Neural cell (in vitro differentiated cells): ENCODE measurements around the gene DDX56. TPM values are rescaled to one million over a fixed set of nuclear protein-coding genes. Genes with fewer than 3 reads are reported as not detected.

Experiments used
- H2AFZ ChIP-seq: fragments of 200-600, 300-800 bp; sonication (generic), shearing (Covaris generic); 2 replicates; pipeline ENCODE4 v1.6.0; 2014; ENCODE audit warnings: low read depth, mild to moderate bottlenecking, antibody characterized with exemption, low read length, moderate library complexity
- H3F3A ChIP-seq: fragments of 200-600 bp; shearing (Covaris generic); 2 replicates; pipeline ENCODE4 v1.6.1; 2016; ENCODE audit warnings: mild to moderate bottlenecking, moderate library complexity, mixed read lengths, antibody characterized with exemption, low read length; ENCODE audit not compliant: insufficient read depth, poor library complexity, severe bottlenecking
- H3K27ac ChIP-seq: fragments of 200-600, 300-800 bp; sonication (generic), shearing (Covaris generic); 2 replicates; pipeline ENCODE4 v1.5.1; 2014; ENCODE audit warnings: mild to moderate bottlenecking, low read length, moderate library complexity
- H3K27me3 ChIP-seq: fragments of 300-800, 200-600 bp; sonication (generic), shearing (Covaris generic); 2 replicates; pipeline ENCODE4 v1.6.0; 2014; ENCODE audit warnings: mild to moderate bottlenecking, low read depth, low read length, moderate library complexity; ENCODE audit not compliant: insufficient read depth
- H3K36me3 ChIP-seq: fragments of 300-800, 200-600 bp; sonication (generic), shearing (Covaris generic); 2 replicates; pipeline ENCODE4 v1.5.1; 2014; ENCODE audit warnings: mild to moderate bottlenecking, antibody characterized with exemption, low read length, moderate library complexity; ENCODE audit not compliant: insufficient read depth
- H3K4me2 ChIP-seq: fragments of 300-800, 200-600 bp; sonication (generic), shearing (Covaris generic); 2 replicates; pipeline ENCODE4 v1.6.0; 2014; ENCODE audit warnings: mild to moderate bottlenecking, low read length
- H3K4me3 ChIP-seq: fragments of 300-800, 200-600 bp; sonication (generic), shearing (Covaris generic); 2 replicates; pipeline ENCODE4 v1.5.1; 2014; ENCODE audit warnings: mild to moderate bottlenecking, low read length, moderate library complexity
- H3K79me2 ChIP-seq: fragments of 200-600 bp; shearing (Covaris generic); replicated peaks from 2 replicates; pipeline ENCODE4 v1.6.0; 2014; ENCODE audit warnings: mild to moderate bottlenecking, low read length, moderate library complexity; ENCODE audit not compliant: insufficient read depth
- H3K9ac ChIP-seq: fragments of 300-800, 200-600 bp; sonication (generic), shearing (Covaris generic); 2 replicates; pipeline ENCODE4 v1.6.1; 2016; ENCODE audit warnings: mild to moderate bottlenecking, low read length, mixed read lengths
- H3K9me2 ChIP-seq: fragments of 200-600 bp; shearing (Covaris generic); 2 replicates; pipeline ENCODE4 v1.6.1; 2016; ENCODE audit warnings: mild to moderate bottlenecking, low read length, mixed read lengths; ENCODE audit not compliant: insufficient read depth
- H3K9me3 ChIP-seq: fragments of 200-600, 300-800 bp; sonication (generic), shearing (Covaris generic); 2 replicates; pipeline ENCODE4 v1.6.1; 2016; ENCODE audit warnings: mild to moderate bottlenecking, mixed run types, low read length, moderate library complexity, mixed read lengths
- H4K20me1 ChIP-seq: fragments of 200-600 bp; shearing (Covaris generic); 2 replicates; pipeline ENCODE4 v1.6.1; 2016; ENCODE audit warnings: mild to moderate bottlenecking, mixed run types; ENCODE audit not compliant: insufficient read depth
- EP300 ChIP-seq: fragments of 450-650 bp; conservative IDR thresholded peaks from 2 replicates; pipeline ENCODE4 v1.6.1; 2014; ENCODE audit warnings: antibody characterized with exemption, mild to moderate bottlenecking, moderate library complexity; ENCODE audit not compliant: poor library complexity, severe bottlenecking
- EZH2 ChIP-seq: fragments of 200-600, 300-800 bp; shearing (Covaris generic), sonication (generic); IDR thresholded peaks from 2 replicates; pipeline ENCODE4 v1.6.1; 2014; ENCODE audit warnings: antibody characterized with exemption, low read length, borderline replicate concordance, mild to moderate bottlenecking; ENCODE audit not compliant: insufficient read depth, poor library complexity, severe bottlenecking
- MXI1 ChIP-seq: fragments of 450-650 bp; conservative IDR thresholded peaks from 2 replicates; pipeline ENCODE4 v1.6.1; 2014; ENCODE audit warnings: antibody characterized with exemption, mild to moderate bottlenecking; ENCODE audit not compliant: poor library complexity, severe bottlenecking
- POLR2AphosphoS5 ChIP-seq: IDR thresholded peaks from 2 replicates; pipeline ENCODE4 v1.6.1; 2012
- RAD21 ChIP-seq: fragments of 450-650 bp; conservative IDR thresholded peaks from 2 replicates; pipeline ENCODE4 v1.6.1; 2014; ENCODE audit warnings: antibody characterized with exemption, mild to moderate bottlenecking, moderate library complexity
- SMC3 ChIP-seq: fragments of 450-650 bp; conservative IDR thresholded peaks from 2 replicates; pipeline ENCODE4 v1.6.1; 2014; ENCODE audit warnings: antibody characterized with exemption, mild to moderate bottlenecking, moderate library complexity; ENCODE audit not compliant: poor library complexity
- TAF1 ChIP-seq: IDR thresholded peaks from 2 replicates; pipeline ENCODE4 v1.6.1; 2012; ENCODE audit warnings: low read depth
- polyA plus RNA-seq: library from polyadenylated mRNA; depleted of rRNA; stranded (reverse); fragments of >200 nt; gene quantifications from 2 replicates; pipeline ENCODE4 v1.2.3, GENCODE V29; 2014
- TF ChIP-seq, protein P1 (sequence below): fragments of 450-650 bp; IDR thresholded peaks from 2 replicates; pipeline ENCODE4 v1.5.1; 2014; ENCODE audit warnings: antibody characterized with exemption, mild to moderate bottlenecking, moderate library complexity; ENCODE audit not compliant: poor library complexity, severe bottlenecking
- TF ChIP-seq, protein P2 (sequence below): IDR thresholded peaks from 2 replicates; pipeline ENCODE4 v1.6.1; 2012; ENCODE audit warnings: borderline replicate concordance

DDX56 gene
- polyA plus RNA-seq, 1 donor from 2014 or later, result 80.6 TPM

DNA sequence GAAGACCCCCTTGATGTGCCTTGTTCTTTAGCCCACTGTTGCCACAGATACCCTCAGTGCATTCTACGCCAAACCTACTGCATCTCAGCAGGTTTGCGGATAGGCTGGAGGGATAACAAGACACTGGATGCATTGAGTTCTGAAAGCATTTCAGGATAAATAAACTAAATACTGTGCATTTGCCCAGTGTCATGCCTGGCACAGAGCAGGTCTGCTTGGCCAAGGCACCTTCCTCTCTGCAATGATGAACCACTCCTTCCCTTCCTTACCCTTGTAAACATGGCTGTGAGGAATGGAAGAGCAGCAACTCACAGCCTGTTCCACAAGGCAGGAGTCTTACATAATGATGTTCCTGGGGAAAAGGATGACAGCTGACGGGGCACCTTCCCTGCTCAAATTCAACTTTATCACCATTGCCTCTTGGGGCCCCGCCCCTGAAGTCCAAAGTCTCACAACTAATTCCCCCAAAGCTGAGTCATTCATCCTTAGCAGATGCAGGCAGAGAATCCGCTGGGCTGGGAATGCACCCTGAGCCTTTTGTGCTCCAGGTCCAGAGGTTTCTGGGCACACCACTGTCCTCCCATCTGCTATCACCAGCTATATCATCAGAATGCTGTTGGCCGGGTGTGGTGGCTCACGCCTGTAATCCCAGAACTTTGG, 11.6 kb downstream of the DDX56 start:
- H3K79me2 ChIP-seq, result no peaks in the 10 kb centered on the region
- H3K27me3 ChIP-seq, result no peaks in the 10 kb centered on the region
- no peak overlapping the region for H2AFZ ChIP-seq
- no peaks in the 10 kb centered on the region for H3F3A ChIP-seq
- TF ChIP-seq, protein P1, sequence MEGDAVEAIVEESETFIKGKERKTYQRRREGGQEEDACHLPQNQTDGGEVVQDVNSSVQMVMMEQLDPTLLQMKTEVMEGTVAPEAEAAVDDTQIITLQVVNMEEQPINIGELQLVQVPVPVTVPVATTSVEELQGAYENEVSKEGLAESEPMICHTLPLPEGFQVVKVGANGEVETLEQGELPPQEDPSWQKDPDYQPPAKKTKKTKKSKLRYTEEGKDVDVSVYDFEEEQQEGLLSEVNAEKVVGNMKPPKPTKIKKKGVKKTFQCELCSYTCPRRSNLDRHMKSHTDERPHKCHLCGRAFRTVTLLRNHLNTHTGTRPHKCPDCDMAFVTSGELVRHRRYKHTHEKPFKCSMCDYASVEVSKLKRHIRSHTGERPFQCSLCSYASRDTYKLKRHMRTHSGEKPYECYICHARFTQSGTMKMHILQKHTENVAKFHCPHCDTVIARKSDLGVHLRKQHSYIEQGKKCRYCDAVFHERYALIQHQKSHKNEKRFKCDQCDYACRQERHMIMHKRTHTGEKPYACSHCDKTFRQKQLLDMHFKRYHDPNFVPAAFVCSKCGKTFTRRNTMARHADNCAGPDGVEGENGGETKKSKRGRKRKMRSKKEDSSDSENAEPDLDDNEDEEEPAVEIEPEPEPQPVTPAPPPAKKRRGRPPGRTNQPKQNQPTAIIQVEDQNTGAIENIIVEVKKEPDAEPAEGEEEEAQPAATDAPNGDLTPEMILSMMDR, result no peak
- TF ChIP-seq POLR2AphosphoS5, result no peak
- no peak for TF ChIP-seq SMC3
- TF ChIP-seq RAD21, result no peak
- no peak for TF ChIP-seq EZH2
- TF ChIP-seq, protein P2, sequence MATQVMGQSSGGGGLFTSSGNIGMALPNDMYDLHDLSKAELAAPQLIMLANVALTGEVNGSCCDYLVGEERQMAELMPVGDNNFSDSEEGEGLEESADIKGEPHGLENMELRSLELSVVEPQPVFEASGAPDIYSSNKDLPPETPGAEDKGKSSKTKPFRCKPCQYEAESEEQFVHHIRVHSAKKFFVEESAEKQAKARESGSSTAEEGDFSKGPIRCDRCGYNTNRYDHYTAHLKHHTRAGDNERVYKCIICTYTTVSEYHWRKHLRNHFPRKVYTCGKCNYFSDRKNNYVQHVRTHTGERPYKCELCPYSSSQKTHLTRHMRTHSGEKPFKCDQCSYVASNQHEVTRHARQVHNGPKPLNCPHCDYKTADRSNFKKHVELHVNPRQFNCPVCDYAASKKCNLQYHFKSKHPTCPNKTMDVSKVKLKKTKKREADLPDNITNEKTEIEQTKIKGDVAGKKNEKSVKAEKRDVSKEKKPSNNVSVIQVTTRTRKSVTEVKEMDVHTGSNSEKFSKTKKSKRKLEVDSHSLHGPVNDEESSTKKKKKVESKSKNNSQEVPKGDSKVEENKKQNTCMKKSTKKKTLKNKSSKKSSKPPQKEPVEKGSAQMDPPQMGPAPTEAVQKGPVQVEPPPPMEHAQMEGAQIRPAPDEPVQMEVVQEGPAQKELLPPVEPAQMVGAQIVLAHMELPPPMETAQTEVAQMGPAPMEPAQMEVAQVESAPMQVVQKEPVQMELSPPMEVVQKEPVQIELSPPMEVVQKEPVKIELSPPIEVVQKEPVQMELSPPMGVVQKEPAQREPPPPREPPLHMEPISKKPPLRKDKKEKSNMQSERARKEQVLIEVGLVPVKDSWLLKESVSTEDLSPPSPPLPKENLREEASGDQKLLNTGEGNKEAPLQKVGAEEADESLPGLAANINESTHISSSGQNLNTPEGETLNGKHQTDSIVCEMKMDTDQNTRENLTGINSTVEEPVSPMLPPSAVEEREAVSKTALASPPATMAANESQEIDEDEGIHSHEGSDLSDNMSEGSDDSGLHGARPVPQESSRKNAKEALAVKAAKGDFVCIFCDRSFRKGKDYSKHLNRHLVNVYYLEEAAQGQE, result no peak
- no peak for TF ChIP-seq EP300
- no peaks in the 10 kb centered on the region for H4K20me1 ChIP-seq
- H3K27ac ChIP-seq, result no peak overlapping the region
- H3K9me3 ChIP-seq, result no peaks in the 10 kb centered on the region
- no peaks in the 10 kb centered on the region for H3K36me3 ChIP-seq
- no peaks in the 10 kb centered on the region for H3K9me2 ChIP-seq
- no peak overlapping the region for H3K4me2 ChIP-seq
- no peak overlapping the region for H3K4me3 ChIP-seq
- H3K9ac ChIP-seq, result no peak overlapping the region

DNA sequence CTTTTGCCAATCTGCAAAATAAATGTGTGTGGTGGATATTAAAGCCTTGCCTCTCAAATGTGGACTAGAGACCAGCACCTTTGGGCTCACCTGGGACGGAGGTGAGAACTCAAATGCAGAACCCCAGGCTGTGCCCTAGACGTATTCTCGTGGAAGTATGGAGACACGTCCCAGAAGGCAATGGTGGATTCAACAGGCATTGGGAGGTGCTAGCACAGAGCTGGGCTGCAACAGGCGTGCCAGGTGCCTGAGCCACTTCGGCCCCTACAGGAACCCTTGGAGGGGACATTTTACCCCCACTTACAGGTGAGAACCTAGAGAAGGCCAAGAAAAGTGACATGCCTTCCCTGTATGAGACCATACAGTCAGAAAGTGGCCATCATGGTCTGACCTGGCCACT, 12.2 kb downstream of the DDX56 start:
- Histone ChIP-seq H3K27ac (no peak overlapping the region), H3F3A (no peaks in the 10 kb centered on the region), H3K9me2 (no peaks in the 10 kb centered on the region), H3K27me3 (no peaks in the 10 kb centered on the region), H4K20me1 (no peaks in the 10 kb centered on the region), H3K9me3 (no peaks in the 10 kb centered on the region), H3K79me2 (no peaks in the 10 kb centered on the region), H3K4me2 (no peak overlapping the region), H2AFZ (no peak overlapping the region), H3K9ac (no peak overlapping the region), H3K36me3 (no peaks in the 10 kb centered on the region), H3K4me3 (no peak overlapping the region)
- no peak for TF ChIP-seq EZH2
- no peak for TF ChIP-seq POLR2AphosphoS5
- TF ChIP-seq TAF1, result no peak
- no peak for TF ChIP-seq SMC3
- TF ChIP-seq MXI1, result no peak
